ENCODE measurements around the gene GPC3.
"Not testable (repeated sequence)": the region's sequence is repeated elsewhere in the genome, so short reads cannot be mapped to it uniquely, and the experiment has no call there.

Gene GPC3

DNA sequence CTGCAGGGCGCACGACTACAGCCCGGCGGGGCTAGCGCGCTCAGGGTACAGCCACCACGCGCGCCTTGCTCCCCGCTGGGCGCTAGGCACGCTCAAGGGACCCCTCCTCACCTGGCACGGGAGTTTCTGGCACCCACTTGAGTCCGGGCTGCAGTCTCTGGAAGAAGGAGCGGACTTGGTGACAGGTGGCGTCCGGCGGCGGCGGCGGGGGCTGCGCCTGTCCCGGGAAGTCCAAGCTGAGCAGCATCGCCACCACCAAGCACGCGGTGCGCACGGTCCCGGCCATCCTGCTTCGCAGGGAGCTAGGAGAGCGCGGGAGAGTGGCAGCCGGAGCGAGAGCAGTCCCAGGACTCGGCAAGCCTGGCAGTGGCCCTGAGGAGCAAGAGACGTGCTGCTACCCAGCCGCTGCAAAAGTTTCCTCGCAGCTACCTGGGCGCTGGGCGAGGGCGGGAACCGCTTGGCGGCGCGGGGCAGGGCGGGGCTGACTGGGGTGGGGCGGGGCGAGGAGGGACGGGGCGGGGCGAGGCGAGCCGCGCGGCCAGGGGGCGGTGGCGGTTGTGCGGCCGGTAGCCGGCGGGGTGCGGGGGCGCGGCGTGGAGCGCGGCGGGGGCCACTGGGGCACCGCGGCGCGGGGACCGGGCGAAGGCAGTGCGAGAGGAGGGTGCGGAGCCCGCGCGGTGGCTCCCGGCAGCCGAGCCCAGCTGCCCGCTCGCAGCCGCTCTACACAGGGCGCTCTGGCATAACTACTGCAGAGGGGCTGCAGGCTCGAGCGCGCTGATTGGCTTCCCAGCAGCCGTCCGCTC, at the start of gene GPC3:
Gene GPC3 (minus strand): TSS at position 431 of the 803 bp plus-strand sequence.
- DNase-seq (ENCODE audit: low spot score) (peak; percentile 68), FAIRE-seq (no peak)

DNA sequence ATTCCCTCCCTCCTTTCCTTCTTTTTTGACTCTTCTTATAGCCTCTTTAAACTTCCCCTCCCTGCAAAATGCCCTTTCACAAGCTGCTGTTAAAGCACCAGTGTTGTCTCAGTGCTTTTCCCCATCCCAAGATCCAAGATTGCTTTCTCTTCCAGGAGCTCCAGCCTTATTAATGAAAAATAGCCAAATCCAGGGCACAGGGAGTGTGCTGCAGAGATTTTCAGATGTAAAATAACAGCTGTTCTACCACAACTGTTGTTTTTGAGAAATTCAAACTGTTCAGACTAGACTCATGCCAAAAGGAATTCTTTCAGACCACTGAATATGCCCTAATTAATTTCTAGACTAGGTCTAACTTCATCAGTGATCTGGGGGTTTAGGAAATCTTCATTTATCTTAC, 47.0 kb upstream of the GPC3 start:
- DNase-seq (ENCODE audit: low spot score) (no peak), FAIRE-seq (no peak)

- FAIRE-seq, result no peak
- DNase-seq (ENCODE audit: low spot score), result peak; percentile 21
These were observed 41.3 kb upstream of the GPC3 start for GRCh38 chrX:134026565-134027311.

- FAIRE-seq (no peak), DNase-seq (ENCODE audit: low spot score) (no peak)
These were observed 40.7 kb upstream of the GPC3 start for GRCh38 chrX:134025986-134026545.

- FAIRE-seq (no peak), DNase-seq (ENCODE audit: low spot score) (no peak)
These were observed 39.4 kb upstream of the GPC3 start for GRCh38 chrX:134024686-134025377.

DNA sequence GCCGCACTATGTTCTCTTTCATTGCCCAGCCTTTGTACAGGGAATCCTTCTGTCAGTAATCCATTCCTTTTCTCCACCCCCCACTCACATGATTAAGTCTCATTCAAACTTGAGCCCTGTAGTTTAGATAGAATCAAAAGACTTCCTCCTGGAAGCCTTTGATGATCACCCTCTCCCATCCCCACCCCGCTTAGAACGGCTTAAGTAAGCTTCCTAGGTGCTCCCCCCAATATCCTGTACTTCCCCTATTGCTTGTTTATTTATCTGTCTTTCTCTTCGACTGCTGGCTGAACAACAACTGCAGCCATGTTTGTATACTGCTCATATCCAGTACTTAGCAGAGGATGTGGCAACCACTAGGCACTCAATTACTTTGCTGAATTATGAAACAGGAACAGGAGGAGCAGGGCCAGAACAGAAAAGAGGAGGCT, 38.5 kb upstream of the GPC3 start:
- FAIRE-seq (no peak), DNase-seq (ENCODE audit: low spot score) (no peak)

GRCh38 chrX:134020910-134021309, 35.5 kb upstream of the GPC3 start:
- DNase-seq (ENCODE audit: low spot score), result no peak
- no peak for FAIRE-seq

GRCh38 chrX:134019567-134020206, 34.3 kb upstream of the GPC3 start:
- DNase-seq (ENCODE audit: low spot score), result no peak
- FAIRE-seq, result no peak

DNA sequence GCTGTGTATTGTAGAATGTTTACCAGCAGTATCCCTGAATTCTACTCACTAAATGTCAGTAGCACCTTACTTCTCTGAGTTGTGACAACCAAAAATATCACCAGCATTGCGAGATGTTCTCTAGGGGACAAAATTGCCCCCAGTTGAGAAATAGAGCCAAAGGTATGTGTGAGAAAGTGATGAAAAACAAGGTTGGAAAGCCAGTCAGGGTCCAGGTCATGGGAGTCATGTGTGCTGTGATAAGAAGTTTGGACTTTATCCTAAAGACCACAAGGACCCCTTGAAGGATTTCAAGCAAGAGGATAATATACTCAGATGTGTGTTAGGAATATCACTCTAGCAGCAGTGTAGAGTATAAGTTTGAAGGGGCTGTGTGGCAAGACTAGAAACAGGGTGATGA, 30.9 kb upstream of the GPC3 start:
- not testable (repeated sequence) for DNase-seq (ENCODE audit: low spot score); FAIRE-seq

DNA sequence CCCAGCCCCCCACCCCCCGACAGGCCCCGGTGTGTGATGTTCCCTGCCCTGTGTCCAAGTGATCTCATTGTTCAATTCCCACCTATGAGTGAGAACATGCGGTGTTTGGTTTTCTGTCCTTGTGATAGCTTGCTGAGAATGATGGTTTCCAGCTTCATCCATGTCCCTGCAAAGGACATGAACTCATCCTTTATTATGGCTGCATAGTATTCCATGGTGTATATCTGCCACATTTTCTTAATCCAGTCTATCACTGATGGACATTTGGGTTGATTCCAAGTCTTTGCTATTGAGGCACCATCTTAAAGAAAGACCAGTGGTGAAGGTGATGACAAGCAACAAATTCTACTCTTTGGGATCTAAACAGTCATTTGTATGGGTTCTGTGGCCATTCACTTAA, 30.1 kb upstream of the GPC3 start:
- DNase-seq (ENCODE audit: low spot score); FAIRE-seq: not testable (repeated sequence)

DNA sequence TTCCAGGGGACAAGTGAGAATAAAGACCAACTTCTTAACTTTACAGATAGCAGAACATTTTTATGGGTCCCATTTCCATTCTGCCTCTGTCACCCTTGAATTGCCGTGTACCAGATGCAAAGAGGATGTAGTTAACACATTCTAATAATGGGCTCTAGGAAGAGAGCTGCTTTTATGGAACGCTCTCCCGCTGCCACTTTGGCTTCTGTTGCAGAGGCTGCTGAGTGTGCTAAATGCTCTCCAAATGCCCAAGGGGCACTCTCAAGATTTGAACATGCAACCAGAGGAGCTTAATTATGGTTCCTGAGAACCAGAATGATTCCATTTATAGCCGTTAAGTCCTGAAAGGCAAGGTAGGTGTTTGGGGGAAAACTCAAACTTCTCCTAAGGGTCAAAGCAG, 28.1 kb upstream of the GPC3 start:
- FAIRE-seq, result no peak

DNA sequence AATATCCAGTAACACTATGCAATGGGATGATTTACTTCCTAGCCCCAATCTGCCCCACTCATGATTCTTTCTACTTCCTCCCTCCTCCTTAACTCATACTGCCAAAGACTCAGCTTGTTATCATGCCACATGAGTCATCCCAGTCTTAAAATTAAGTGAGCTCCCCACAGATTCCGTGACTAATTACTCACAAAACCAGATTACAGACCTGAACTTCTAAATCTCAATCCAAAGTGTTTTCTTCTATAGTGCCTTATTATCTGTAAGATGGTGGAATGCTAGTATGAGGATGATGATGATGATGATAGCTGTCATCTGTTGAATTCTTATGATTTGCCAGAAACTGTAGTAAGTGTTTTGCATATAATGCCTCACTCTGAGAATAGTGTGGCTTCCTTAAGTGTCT, 27.7 kb upstream of the GPC3 start:
- DNase-seq (ENCODE audit: low spot score), result no peak
- FAIRE-seq, result no peak

More for the DNA sequence above, 28.1 kb upstream of the GPC3 start:
- DNase-seq (ENCODE audit: low spot score), result no peak

GRCh38 chrX:134010690-134011089, 25.3 kb upstream of the GPC3 start:
- no peak for DNase-seq (ENCODE audit: low spot score)
- no peak for FAIRE-seq

- DNase-seq (ENCODE audit: low spot score) (no peak), FAIRE-seq (no peak)
These were observed 22.3 kb upstream of the GPC3 start for GRCh38 chrX:134007716-134008115.

GRCh38 chrX:134006484-134007161, 21.2 kb upstream of the GPC3 start:
- FAIRE-seq (no peak), DNase-seq (ENCODE audit: low spot score) (no peak)

DNA sequence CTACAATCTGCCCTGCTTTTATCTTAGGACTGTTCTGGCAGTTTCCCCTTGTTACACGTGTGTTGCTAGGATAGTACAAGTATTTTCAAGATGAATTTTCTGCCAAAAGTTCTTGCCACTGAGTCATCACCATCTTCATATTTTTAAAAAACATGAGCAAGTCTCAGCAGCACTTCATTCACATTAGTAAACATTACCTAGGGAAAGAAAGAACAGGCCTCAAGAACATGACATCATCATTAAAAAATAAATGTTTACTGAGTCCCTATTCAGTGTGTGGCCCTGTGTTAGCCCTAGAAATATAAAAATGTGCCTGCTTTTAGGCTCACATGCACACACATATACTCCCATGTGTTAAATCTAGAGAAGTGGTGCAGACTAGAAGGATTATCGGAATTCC, 18.7 kb upstream of the GPC3 start:
- DNase-seq (ENCODE audit: low spot score), result no peak
- no peak for FAIRE-seq

DNA sequence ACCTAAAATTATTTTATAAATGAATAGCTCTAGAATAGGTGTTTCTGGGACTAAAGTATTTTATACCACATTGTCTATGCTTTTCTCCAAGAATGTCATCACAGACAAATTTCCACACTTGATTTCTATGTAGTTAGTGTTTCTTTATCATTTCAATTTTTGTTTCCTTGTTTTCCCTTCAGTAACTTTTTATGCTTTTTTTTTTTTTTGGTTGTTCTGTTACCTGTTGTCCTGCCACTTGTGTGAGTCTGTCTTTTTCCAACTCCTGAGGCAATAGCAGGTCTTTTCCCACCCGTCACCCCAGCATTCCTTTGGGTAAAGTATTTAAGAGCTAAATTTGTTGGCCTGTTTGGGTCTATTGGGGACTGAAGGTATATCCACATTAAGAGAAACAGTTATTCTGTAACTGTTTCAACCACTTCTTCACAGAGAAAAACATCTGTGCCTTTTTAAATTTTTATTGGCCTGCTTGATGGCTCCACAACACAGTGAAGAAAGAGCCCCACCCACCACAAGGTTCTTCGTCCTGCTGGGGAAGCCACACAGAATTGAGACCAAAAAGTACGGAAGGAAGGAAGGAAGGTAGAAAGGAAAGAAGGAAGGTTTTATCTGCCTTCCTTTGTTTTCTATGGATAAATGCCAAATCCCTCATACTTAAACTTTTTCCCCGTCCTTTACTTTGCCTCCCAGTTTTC, 17.7 kb upstream of the GPC3 start:
- no peak for FAIRE-seq
- DNase-seq (ENCODE audit: low spot score), result no peak

- FAIRE-seq (no peak), DNase-seq (ENCODE audit: low spot score) (no peak)
These were observed 15.2 kb upstream of the GPC3 start for GRCh38 chrX:134000260-134001245.
